ENCODE measurements around the gene NTN5.

The NTN5 gene

DNA sequence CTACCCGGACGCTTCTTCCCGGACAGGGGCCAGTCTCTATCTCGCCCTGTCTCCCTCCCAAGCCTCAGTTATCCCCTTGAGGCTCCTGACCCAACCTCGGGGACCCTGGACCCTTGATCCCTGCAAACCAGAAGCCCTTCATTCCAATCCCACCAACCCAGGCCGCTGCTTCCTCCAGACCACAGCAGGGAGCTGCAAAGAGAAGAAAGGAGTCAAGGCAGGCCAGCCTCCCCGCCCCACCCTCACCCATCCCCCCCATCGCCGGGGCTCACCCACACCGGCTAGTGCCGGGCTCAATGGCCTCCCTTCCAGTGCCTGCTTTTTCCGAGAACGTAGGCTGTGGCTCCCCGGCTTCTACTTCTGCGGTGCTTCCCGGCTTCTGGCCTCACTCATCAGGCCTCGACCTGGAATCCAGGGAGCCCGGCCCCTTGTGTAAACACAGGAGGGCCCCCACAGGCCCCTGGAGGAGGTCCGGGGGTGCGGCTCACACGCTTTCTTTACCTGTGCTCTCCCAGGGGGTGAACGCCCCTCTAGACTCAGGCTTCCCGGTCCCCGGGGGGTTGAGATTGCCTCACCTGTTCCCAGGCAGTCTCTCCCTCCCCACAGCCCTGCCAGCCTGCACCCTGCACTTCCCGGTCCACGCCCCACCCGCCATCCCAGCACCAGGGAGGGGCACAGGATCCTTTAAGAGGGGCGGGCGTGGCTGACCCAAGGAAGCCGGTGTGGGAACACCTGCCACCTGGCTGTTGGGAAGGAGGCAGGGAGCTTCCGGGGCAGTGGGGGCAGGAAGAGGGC, 58.2 kb downstream of the NTN5 start, which contains the start of gene FAM83E:
TSS of gene FAM83E (minus strand) at position 641 of the 795 bp plus-strand sequence. CDS start 1,704 bp downstream, outside the sequence.
- no peak for DNase-seq (ENCODE audit: low read depth)

DNA sequence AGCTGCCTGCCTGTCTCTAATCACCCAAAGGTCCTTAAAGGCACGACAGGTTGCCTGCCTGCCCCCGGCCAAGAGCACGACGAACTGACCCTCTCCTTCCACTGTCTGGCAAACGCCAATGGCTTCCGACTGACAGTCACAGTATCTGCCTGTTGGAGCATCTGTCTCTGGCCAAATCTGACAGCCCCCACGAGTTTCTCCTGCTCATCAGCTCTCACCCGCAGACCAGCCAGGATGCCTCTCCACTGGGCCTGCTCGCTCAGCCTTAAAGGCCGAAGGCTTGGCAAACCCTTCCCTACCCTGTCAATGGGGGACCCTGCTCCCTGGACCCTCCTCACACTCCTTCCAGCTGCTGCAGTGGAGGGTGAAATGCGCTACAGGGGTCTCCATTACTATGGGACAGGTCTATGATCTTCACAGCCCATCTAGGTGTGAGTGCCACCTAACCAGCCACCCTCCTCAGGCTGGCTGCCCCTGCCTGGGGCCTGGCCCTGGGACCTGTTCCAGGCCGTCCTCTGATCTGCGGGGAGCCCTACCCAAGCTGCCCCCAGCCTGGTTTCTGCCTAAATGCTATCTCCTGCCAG, 58.9 kb downstream of the NTN5 start:
- DNase-seq (ENCODE audit: low read depth), result no peak

DNA sequence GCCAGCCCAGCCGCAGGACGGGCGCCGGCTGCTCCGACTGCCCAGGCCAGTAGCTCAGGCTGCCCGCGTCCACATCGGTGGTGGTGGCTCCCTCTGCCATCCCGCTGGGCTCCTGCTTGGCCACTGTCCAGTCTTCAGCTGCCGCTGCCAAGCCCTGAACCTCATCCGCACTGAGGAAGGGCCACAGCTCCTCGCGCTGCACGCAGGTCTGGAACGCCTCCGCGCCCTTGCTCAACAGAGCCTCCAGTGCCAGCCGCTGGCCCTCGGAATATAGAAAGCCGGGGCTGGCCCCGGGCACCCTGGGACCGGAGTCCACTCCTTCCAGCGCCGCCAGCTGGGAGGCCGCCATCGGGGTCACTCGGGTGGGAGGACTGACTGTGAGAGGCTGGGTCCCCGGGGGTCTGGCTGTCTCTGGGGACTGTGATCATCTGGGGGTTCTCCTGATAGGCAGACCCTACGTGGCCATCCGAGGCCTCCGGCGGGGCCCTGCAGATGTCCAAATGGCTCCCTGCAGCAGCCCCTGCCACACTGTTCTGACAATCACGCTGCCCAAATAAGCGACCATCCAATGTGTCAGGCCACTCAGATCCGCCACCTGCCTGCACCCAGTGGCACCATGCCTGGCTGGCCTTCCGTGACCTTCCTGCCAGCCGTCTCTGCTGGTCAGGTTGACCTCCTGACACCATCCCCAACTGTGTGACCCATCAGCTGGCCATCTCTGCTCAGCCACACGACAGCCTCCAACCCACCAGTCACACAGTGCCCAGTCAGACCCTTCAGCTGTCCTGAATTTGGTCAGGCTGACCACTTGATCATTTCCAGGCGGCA, 59.6 kb downstream of the NTN5 start:
- DNase-seq (ENCODE audit: low read depth), result no peak

DNA sequence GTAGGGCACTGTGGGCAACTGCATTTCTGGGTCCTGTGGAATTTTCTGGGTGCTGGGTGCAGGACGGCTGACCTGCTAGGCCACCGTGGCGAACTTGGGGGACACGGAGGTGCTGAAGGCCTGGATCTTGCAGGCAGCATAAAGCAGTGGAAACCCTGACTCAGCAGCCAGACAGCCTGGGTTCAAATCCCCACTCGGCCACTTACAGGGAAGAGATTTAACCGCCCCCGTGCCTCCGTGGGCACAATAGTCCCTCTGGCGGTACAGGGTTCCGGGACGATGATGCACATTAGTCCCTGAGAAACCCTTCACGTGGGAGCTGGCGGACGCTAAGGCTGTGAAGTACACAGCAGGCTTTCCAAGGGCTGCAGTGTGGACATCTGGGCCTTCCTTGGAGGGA, 60.9 kb downstream of the NTN5 start:
- no peak for DNase-seq (ENCODE audit: low read depth)
